Hematopoietic multipotent progenitor cell treated with erythropoietin and hydrocortisone succinate and interleukin-3 and kit ligand, for 17 days (in vitro differentiated cells): ENCODE data around the gene PSORS1C2.
"Not testable (repeated sequence)": the region's sequence is repeated elsewhere in the genome, so short reads cannot be mapped to it uniquely, and the experiment has no call there.

ENCODE experiments used
- DNase-seq: peaks from one replicate; pipeline ENCODE4 v3.0.0-alpha.2; 2015; ENCODE audit warnings: low spot score

The PSORS1C2 gene

GRCh38 chr6:31138982-31139381 lies at the start of gene PSORS1C2:
Gene PSORS1C2, minus strand, starts transcription at chr6:31139066. Its CDS starts 40 bp downstream, at chr6:31139026.
- no peak for DNase-seq

GRCh38 chr6:31187780-31188194 lies 48.9 kb upstream of the PSORS1C2 start:
- DNase-seq: no peak

- DNase-seq: no peak
Observed at GRCh38 chr6:31186052-31186734, 47.3 kb upstream of the PSORS1C2 start.

- DNase-seq: not testable (repeated sequence)
Observed at GRCh38 chr6:31185695-31186051, 46.8 kb upstream of the PSORS1C2 start.

GRCh38 chr6:31183859-31184258 lies 45.0 kb upstream of the PSORS1C2 start:
- not testable (repeated sequence) for DNase-seq

- not testable (repeated sequence) for DNase-seq
Observed at GRCh38 chr6:31183287-31183686, 44.4 kb upstream of the PSORS1C2 start.

GRCh38 chr6:31180500-31180899 lies 41.6 kb upstream of the PSORS1C2 start:
- DNase-seq: peak; percentile 76

GRCh38 chr6:31179896-31180295 lies 41.0 kb upstream of the PSORS1C2 start:
- DNase-seq: no peak

GRCh38 chr6:31179042-31179386 lies 40.1 kb upstream of the PSORS1C2 start:
- DNase-seq: no peak

GRCh38 chr6:31178143-31179041 lies 39.5 kb upstream of the PSORS1C2 start:
- DNase-seq: no peak

- no peak for DNase-seq
Observed at GRCh38 chr6:31175971-31176370, 37.1 kb upstream of the PSORS1C2 start.

GRCh38 chr6:31174378-31174777 lies 35.5 kb upstream of the PSORS1C2 start:
- DNase-seq: no peak

GRCh38 chr6:31173406-31173805 lies 34.5 kb upstream of the PSORS1C2 start:
- no peak for DNase-seq

GRCh38 chr6:31172973-31173384 lies 34.1 kb upstream of the PSORS1C2 start:
- DNase-seq: no peak

- no peak for DNase-seq
Observed at GRCh38 chr6:31171931-31172905, 33.4 kb upstream of the PSORS1C2 start.

- no peak for DNase-seq
Observed at GRCh38 chr6:31170987-31171671, 32.3 kb upstream of the PSORS1C2 start.

GRCh38 chr6:31170600-31170881 lies 31.7 kb upstream of the PSORS1C2 start, which contains the start of gene POU5F1:
Gene POU5F1, minus strand, starts transcription at chr6:31170682. Its CDS starts 62 bp downstream, at chr6:31170620.
- DNase-seq: no peak

GRCh38 chr6:31169858-31170599 lies 31.2 kb upstream of the PSORS1C2 start:
- DNase-seq: not testable (repeated sequence)

GRCh38 chr6:31169123-31169857 lies 30.4 kb upstream of the PSORS1C2 start:
- no peak for DNase-seq

- DNase-seq: no peak
Observed at GRCh38 chr6:31168606-31169005, 29.7 kb upstream of the PSORS1C2 start.
